ENCODE results near the gene ARHGEF38. TPM values are rescaled to one million over a fixed set of nuclear protein-coding genes. Genes with fewer than 3 reads are reported as not detected.

Gene ARHGEF38
- total and polyA plus RNA-seq, 4 donors: 0.03 to 0.92 (median 0.37) TPM

DNA sequence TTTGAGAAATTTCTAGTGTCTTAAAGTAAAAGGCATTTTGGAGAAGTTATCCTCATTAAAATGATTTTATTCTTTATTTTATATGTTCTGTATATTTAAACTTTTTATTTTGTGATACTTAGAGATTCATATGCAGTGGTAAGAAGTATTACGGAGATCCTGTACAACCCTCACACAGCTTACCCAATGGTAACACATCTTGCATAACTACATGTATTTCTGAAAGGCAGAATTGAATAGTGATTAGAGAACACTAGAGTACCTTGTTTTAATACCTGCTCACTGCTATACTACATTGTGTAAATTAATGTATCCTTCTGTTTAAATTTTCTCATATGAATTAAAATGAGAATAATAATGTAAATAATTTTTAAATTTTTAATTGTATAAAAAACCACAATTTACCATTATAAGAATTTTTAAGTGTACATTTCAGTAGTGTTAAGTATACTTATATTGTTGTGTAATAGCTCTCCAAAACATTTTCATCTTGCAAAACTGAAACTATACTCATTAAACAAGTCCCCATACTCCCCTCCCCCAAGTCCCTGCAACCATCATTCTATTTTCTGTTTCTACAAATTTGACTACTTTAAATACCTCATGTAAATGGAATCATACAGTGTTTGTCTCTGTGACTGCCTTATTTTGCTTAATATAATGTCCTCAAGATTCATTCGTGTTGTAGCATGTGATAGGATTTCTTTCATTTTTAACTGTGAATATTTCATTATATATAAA lies 110.7 kb downstream of the ARHGEF38 start (continued):
- TF ChIP-seq REST (IDR thresholded peaks at IDR 0.05) (no peak), HNF4G (IDR thresholded peaks at IDR 0.05) (no peak), FOXA2 (IDR thresholded peaks at IDR 0.05) (no peak), YY1 (IDR thresholded peaks at IDR 0.05) (no peak), HNF4A (conservative IDR thresholded peaks at IDR 0.05) (no peak)

DNA sequence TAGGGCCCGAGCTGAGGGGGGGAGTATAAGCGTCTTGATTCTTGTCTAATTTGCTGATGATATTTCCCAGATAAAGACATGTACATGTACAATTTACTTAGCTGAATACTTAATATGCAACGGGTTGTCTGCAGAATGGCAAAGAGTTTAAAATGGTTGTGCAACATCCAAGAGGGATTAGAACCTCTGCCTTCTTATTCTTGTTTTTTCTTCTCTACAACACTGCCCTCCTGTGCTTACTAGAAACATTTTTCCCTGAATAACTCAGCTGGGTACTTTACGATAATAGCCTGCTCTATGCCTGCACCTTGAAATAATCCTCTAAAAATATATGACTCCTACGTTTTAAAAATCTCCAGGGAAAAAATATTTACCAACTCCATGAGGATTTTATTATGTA lies 114.3 kb downstream of the ARHGEF38 start:
- Histone ChIP-seq H3K27me3 (ENCODE audit: control insufficient read depth in 4 of 4, insufficient read depth in 4 of 4, low read length in 3 of 4) (no peaks in the 10 kb centered on the region), H3K36me3 (ENCODE audit: control insufficient read depth in 4 of 4, insufficient read depth in 3 of 4, low read depth in 1 of 4, low read length in 3 of 4) (no peaks in the 10 kb centered on the region), H3K9ac (ENCODE audit: low read depth in 1 of 2, low read length in 2 of 2) (no peak overlapping the region), H3K4me1 (ENCODE audit: control insufficient read depth in 4 of 4, insufficient read depth in 4 of 4, low read length in 3 of 4) (peaks cover 0 to 4% (median under 1%) of the 10 kb centered on the region in 4 donors), H3K4me3 (ENCODE audit: low read depth in 1 of 3, low read length in 3 of 3) (no peak overlapping the region), H3K9me3 (ENCODE audit: control insufficient read depth in 4 of 4, low read length in 3 of 4) (no peaks in the 10 kb centered on the region), H3K27ac (ENCODE audit: low read depth in 1 of 2, low read length in 2 of 2) (no peak overlapping the region)
- TF ChIP-seq, protein P1, sequence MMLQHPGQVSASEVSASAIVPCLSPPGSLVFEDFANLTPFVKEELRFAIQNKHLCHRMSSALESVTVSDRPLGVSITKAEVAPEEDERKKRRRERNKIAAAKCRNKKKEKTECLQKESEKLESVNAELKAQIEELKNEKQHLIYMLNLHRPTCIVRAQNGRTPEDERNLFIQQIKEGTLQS (IDR thresholded peaks at IDR 0.05): no peak
- no peak for TF ChIP-seq REST (IDR thresholded peaks at IDR 0.05)
- peak; percentile 77 to 93 for TF ChIP-seq RAD21 (IDR thresholded peaks at IDR 0.05)
- TF ChIP-seq FOXA2 (IDR thresholded peaks at IDR 0.05): no peak
- TF ChIP-seq EGR1 (IDR thresholded peaks at IDR 0.05; ENCODE audit: low read depth in 2 of 2): no peak
- no peak for TF ChIP-seq JUND (IDR thresholded peaks at IDR 0.05)
- TF ChIP-seq ZBTB33 (IDR thresholded peaks at IDR 0.05): no peak
- TF ChIP-seq NR2F2 (IDR thresholded peaks at IDR 0.05): no peak
- TF ChIP-seq, protein P2, sequence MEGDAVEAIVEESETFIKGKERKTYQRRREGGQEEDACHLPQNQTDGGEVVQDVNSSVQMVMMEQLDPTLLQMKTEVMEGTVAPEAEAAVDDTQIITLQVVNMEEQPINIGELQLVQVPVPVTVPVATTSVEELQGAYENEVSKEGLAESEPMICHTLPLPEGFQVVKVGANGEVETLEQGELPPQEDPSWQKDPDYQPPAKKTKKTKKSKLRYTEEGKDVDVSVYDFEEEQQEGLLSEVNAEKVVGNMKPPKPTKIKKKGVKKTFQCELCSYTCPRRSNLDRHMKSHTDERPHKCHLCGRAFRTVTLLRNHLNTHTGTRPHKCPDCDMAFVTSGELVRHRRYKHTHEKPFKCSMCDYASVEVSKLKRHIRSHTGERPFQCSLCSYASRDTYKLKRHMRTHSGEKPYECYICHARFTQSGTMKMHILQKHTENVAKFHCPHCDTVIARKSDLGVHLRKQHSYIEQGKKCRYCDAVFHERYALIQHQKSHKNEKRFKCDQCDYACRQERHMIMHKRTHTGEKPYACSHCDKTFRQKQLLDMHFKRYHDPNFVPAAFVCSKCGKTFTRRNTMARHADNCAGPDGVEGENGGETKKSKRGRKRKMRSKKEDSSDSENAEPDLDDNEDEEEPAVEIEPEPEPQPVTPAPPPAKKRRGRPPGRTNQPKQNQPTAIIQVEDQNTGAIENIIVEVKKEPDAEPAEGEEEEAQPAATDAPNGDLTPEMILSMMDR (IDR thresholded peaks at IDR 0.05; ENCODE audit: low read depth, low read length, missing input control): peak; percentile 51
- TF ChIP-seq RXRA (IDR thresholded peaks at IDR 0.05): no peak
- peak; percentile 13 for TF ChIP-seq YY1 (IDR thresholded peaks at IDR 0.05)
- TF ChIP-seq SP1 (IDR thresholded peaks at IDR 0.05): no peak
- no peak for TF ChIP-seq HNF4G (IDR thresholded peaks at IDR 0.05)
- no peak for TF ChIP-seq HNF4A (conservative IDR thresholded peaks at IDR 0.05)
- TF ChIP-seq GABPA (IDR thresholded peaks at IDR 0.05 in 1 of 2, conservative IDR thresholded peaks at IDR 0.05 in 1 of 2): no peak
- TF ChIP-seq, protein P3, sequence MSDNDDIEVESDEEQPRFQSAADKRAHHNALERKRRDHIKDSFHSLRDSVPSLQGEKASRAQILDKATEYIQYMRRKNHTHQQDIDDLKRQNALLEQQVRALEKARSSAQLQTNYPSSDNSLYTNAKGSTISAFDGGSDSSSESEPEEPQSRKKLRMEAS (IDR thresholded peaks at IDR 0.05): no peak
- TF ChIP-seq FOXA1 (IDR thresholded peaks at IDR 0.05): no peak
- no peak for TF ChIP-seq TAF1 (conservative IDR thresholded peaks at IDR 0.05)
- DNase-seq (ENCODE audit: low spot score): no peak
- WGBS: 45% methylated on average over 5 of the region's 5 CpGs

Data from liver (tissue), 9 donors.